K562 (cell line): ENCODE data around the gene CCDC93. TPM values are rescaled to one million over a fixed set of nuclear protein-coding genes. Genes with fewer than 3 reads are reported as not detected.

Experiments used
- ATAC-seq: fragments of 200-7000 bp; cut with Tn5 transposase; 3 replicates; pipeline ENCODE4 v1.9.1; 2020; ENCODE audit warnings: moderate library complexity
- BruUV-seq: library from RNA; stranded (reverse); fragments of 400-500 nt; replicated peaks from 2 replicates; lab custom pipeline; 2021; lab: Mats Ljungman, UMichigan
- CTCF ChIA-PET: fragments of 300-600 bp; formaldehyde crosslinking; extraction: SDS; loops from one replicate; lab custom pipeline; 2021; ENCODE audit warnings: low intra/inter-chr PET ratio; lab: Yijun Ruan, JAX
- POLR2A ChIA-PET: fragments of 300-600, 350-650 bp; sonication (Branson Sonifier 250); formaldehyde crosslinking; extraction: SDS; loops from one replicate; lab custom pipeline; 2021; ENCODE audit warnings: antibody characterized with exemption, inconsistent platforms; lab: Yijun Ruan, JAX
- DNase-seq, 4 experiments: peaks; one replicate each; pipeline versions ENCODE4 v3.0.0 to v3.0.0-alpha.2; 2011 to 2018; ENCODE audit warnings: low spot score in 3 of 4, mixed read lengths in 3 of 4; ENCODE audit errors: extremely low read depth in 1 of 4
- FAIRE-seq: peaks from 2 replicates; lab custom pipeline; 2011; peaks lifted over from hg19 to GRCh38; lab: Jason Lieb, UNC
- H2AFZ ChIP-seq: 2 replicates; pipeline ENCODE4 v1.6.0; 2011; ENCODE audit warnings: low read depth, low read length, control low read depth, inconsistent platforms
- H3K27ac ChIP-seq: fragments of 200-600 bp; 3 replicates; pipeline ENCODE4 v1.8.0; 2011; ENCODE audit warnings: low read depth, mild to moderate bottlenecking, control low read depth, inconsistent platforms, low read length, moderate library complexity, mixed read lengths; ENCODE audit errors: extremely low read depth
- H3K27me3 ChIP-seq, 2 experiments: fragments of 300-600 bp in 1 of 2; 2 replicates in 1 of 2; 3 replicates in 1 of 2; pipeline versions ENCODE4 v1.6.0 to v1.8.0; 2011; ENCODE audit warnings: inconsistent platforms in 2 of 2, low read length in 2 of 2, mild to moderate bottlenecking in 1 of 2, mixed read lengths in 1 of 2, moderate library complexity in 1 of 2; ENCODE audit not compliant: control insufficient read depth in 2 of 2, insufficient read depth in 2 of 2
- H3K36me3 ChIP-seq: fragments of 300-600 bp; 3 replicates; pipeline ENCODE4 v1.8.0; 2011; ENCODE audit warnings: mild to moderate bottlenecking, low read length, inconsistent platforms; ENCODE audit not compliant: control insufficient read depth, insufficient read depth
- H3K4me1 ChIP-seq, 2 experiments: fragments of 200-600 bp in 1 of 2; replicated peaks in 1 of 2; 2 replicates in 1 of 2; 3 replicates in 1 of 2; pipeline versions ENCODE4 v1.5.1 to v1.8.0; 2011; ENCODE audit warnings: inconsistent platforms in 2 of 2, low read length in 2 of 2, mild to moderate bottlenecking in 1 of 2, mixed read lengths in 1 of 2, moderate library complexity in 1 of 2; ENCODE audit not compliant: control insufficient read depth in 2 of 2, insufficient read depth in 2 of 2
- H3K4me2 ChIP-seq: 2 replicates; pipeline ENCODE4 v1.6.1; 2011; ENCODE audit warnings: low read length, control low read depth, inconsistent platforms, mixed read lengths; ENCODE audit not compliant: insufficient read depth
- H3K4me3 ChIP-seq: fragments of 200-600 bp; sonication (generic), shearing (Covaris generic); 2 replicates; pipeline ENCODE4 v1.5.1; 2016; ENCODE audit warnings: control low read depth, inconsistent platforms
- H3K79me2 ChIP-seq: fragments of 200-600 bp; 3 replicates; pipeline ENCODE4 v1.8.0; 2011; ENCODE audit warnings: low read length, inconsistent platforms; ENCODE audit not compliant: control insufficient read depth, insufficient read depth
- H3K9ac ChIP-seq, 2 experiments: 2 replicates each; pipeline versions ENCODE4 v1.6.0 to v1.6.1; 2011; ENCODE audit warnings: low read depth in 2 of 2, low read length in 2 of 2, control low read depth in 1 of 2, inconsistent platforms in 1 of 2, mild to moderate bottlenecking in 1 of 2, mixed read lengths in 1 of 2; ENCODE audit not compliant: insufficient read depth in 1 of 2
- H3K9me1 ChIP-seq: one replicate; pipeline ENCODE4 v1.6.0; 2011; ENCODE audit warnings: inconsistent platforms, mild to moderate bottlenecking, low read length, moderate library complexity; ENCODE audit not compliant: control insufficient read depth, insufficient read depth
- H3K9me3 ChIP-seq: replicated peaks from 2 replicates; pipeline ENCODE4 v1.5.1; 2011; ENCODE audit warnings: low read depth, low read length, inconsistent platforms; ENCODE audit not compliant: control insufficient read depth, insufficient read depth
- H4K20me1 ChIP-seq: replicated peaks from 2 replicates; pipeline ENCODE4 v1.6.1; 2011; ENCODE audit warnings: low read length, inconsistent platforms, mixed read lengths; ENCODE audit not compliant: control insufficient read depth, insufficient read depth
- C11orf30 ChIP-seq: fragments of 450-650 bp; IDR thresholded peaks from 2 replicates; pipeline ENCODE4 v1.6.1; 2016; ENCODE audit warnings: low read depth, mild to moderate bottlenecking
- FOXP1 ChIP-seq: sonication (generic); formaldehyde crosslinking; IDR thresholded peaks from 2 replicates; pipeline ENCODE4 v1.8.0; 2022; ENCODE audit warnings: mild to moderate bottlenecking, missing genetic modification reagents
- MEF2D ChIP-seq: conservative IDR thresholded peaks from 2 replicates; pipeline ENCODE4 v1.6.1; 2016; ENCODE audit warnings: low read depth, missing genetic modification characterization, missing compliant biosample characterization
- WGBS: fragments of 100-300 bp; shearing (Covaris generic); methylation state at CpG from one replicate; pipeline ENCODE4 v1.1.6; 2016; ENCODE audit warnings: low coverage, mixed read lengths; ENCODE audit not compliant: insufficient coverage; ENCODE audit errors: missing lambda C conversion rate; 5-methylcytosine and 5-hydroxymethylcytosine counted together
- in situ Hi-C: fragments of 300-500 bp; cut with MboI; formaldehyde crosslinking; loops from 4 replicates; pipeline ENCODE4 v1.15.0; 2018; ENCODE audit warnings: inconsistent platforms, mixed read lengths
- intact Hi-C: fragments of 100-400 bp; cut with micrococcal nuclease; formaldehyde crosslinking; loops from 2 replicates; pipeline ENCODE4 v1.14.2; 2022
- polyA plus RNA-seq, 8 experiments: library from polyadenylated mRNA; depleted of rRNA in 4 of 8; stranded (reverse) in 5 of 8; unstranded in 3 of 8; fragments of >200 nt; fragmentation: Nextera tagmentation in 2 of 8; fragmentation: Illumina TruSeq in 1 of 8; extraction: Ambion mirVana in 2 of 8; extraction: Trizol in 1 of 8; gene quantifications; 2 replicates each; pipeline versions ENCODE4 v1.2.1 to v1.2.3, GENCODE V29; 2011 to 2014; ENCODE audit warnings: inconsistent platforms in 1 of 8, missing spikeins in 1 of 8
- total RNA-seq, 7 experiments: library from RNA; depleted of rRNA in 6 of 7; stranded (reverse); fragments of >200 nt in 6 of 7; fragmentation: Illumina TruSeq in 2 of 7; extraction: Trizol in 2 of 7; gene quantifications; 2 replicates each; pipeline versions ENCODE4 v1.2.1 to v1.2.3, GENCODE V29; 2011 to 2021; ENCODE audit warnings: low replicate concordance in 1 of 7
- TF ChIP-seq, protein P1 (sequence below): sonication (generic); formaldehyde crosslinking; IDR thresholded peaks from 2 replicates; pipeline ENCODE4 v1.8.1; 2023; ENCODE audit warnings: missing genetic modification reagents, mild to moderate bottlenecking, borderline replicate concordance
- TF ChIP-seq, protein P2 (sequence below): sonication (generic); formaldehyde crosslinking; IDR thresholded peaks from 2 replicates; pipeline ENCODE4 v1.8.0; 2022; ENCODE audit warnings: mild to moderate bottlenecking, missing genetic modification reagents
- TF ChIP-seq, protein P3 (sequence below): fragments of 250-450 bp; sonication (Bioruptor Pico); IDR thresholded peaks from 2 replicates; pipeline ENCODE4 v1.5.0; 2021
- TF ChIP-seq, protein P4 (sequence below), 2 experiments: fragments of 450-650 bp; conservative IDR thresholded peaks; 2 replicates each; pipeline ENCODE4 v1.6.1; 2017; ENCODE audit warnings: mild to moderate bottlenecking in 2 of 2, moderate library complexity in 2 of 2
- TF ChIP-seq, protein P5 (sequence below): sonication (generic); formaldehyde crosslinking; IDR thresholded peaks from 2 replicates; pipeline ENCODE4 v1.9.0; 2022; ENCODE audit warnings: mild to moderate bottlenecking, missing genetic modification reagents

The CCDC93 gene
- total and polyA plus RNA-seq, 9 of the 15 experiments (the other 6 are each of a cell fraction or from before 2014, with no cell fraction given) = 3.3 to 19.3 (median 12.4) TPM

DNA sequence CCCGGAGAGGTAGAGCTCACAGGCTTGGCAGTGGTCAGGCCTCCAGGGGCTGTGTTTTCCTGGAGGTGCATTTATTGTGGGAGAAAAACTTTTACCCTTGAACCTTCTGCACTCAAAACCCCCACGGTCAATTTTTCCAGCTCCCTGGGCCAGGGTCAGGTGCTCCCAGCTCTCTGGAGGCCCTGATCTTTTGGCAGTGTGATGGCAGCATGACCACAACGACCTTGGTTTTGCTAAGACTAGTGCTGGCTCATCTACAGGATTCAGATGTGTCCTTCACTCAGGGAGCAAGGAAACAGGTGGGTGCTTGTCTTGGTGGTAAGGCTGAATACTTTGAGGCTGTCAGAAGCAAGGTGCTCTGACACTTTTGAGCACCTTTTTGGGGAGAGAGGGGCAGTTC, 92.3 kb downstream of the CCDC93 start:
- WGBS = 66% methylated on average over 3 of the region's 3 CpGs
- no peak overlapping the region for H3K4me3 ChIP-seq
- no peak overlapping the region for H3K4me2 ChIP-seq
- in situ Hi-C loops = no loop called here
- no peaks in the 10 kb centered on the region for H3K9me1 ChIP-seq
- POLR2A ChIA-PET = no interaction called here
- intact Hi-C loops = no loop called here
- H2AFZ ChIP-seq = no peak overlapping the region
- BruUV-seq = no TSS peak
- FAIRE-seq (no peak), ATAC-seq (no peak), DNase-seq (no peak)
- H3K79me2 ChIP-seq = no peaks in the 10 kb centered on the region
- H3K27ac ChIP-seq = no peak overlapping the region
- H3K27me3 ChIP-seq = no peaks in the 10 kb centered on the region
- no peaks in the 10 kb centered on the region for H4K20me1 ChIP-seq
- no peaks in the 10 kb centered on the region for H3K9me3 ChIP-seq
- H3K4me1 ChIP-seq = no peaks in the 10 kb centered on the region; a peak in 1 of 5 replicates
- CTCF ChIA-PET = no interaction called here
- H3K9ac ChIP-seq = no peak overlapping the region
- peaks cover 37% of the 10 kb centered on the region for H3K36me3 ChIP-seq
- TF ChIP-seq, protein P1, sequence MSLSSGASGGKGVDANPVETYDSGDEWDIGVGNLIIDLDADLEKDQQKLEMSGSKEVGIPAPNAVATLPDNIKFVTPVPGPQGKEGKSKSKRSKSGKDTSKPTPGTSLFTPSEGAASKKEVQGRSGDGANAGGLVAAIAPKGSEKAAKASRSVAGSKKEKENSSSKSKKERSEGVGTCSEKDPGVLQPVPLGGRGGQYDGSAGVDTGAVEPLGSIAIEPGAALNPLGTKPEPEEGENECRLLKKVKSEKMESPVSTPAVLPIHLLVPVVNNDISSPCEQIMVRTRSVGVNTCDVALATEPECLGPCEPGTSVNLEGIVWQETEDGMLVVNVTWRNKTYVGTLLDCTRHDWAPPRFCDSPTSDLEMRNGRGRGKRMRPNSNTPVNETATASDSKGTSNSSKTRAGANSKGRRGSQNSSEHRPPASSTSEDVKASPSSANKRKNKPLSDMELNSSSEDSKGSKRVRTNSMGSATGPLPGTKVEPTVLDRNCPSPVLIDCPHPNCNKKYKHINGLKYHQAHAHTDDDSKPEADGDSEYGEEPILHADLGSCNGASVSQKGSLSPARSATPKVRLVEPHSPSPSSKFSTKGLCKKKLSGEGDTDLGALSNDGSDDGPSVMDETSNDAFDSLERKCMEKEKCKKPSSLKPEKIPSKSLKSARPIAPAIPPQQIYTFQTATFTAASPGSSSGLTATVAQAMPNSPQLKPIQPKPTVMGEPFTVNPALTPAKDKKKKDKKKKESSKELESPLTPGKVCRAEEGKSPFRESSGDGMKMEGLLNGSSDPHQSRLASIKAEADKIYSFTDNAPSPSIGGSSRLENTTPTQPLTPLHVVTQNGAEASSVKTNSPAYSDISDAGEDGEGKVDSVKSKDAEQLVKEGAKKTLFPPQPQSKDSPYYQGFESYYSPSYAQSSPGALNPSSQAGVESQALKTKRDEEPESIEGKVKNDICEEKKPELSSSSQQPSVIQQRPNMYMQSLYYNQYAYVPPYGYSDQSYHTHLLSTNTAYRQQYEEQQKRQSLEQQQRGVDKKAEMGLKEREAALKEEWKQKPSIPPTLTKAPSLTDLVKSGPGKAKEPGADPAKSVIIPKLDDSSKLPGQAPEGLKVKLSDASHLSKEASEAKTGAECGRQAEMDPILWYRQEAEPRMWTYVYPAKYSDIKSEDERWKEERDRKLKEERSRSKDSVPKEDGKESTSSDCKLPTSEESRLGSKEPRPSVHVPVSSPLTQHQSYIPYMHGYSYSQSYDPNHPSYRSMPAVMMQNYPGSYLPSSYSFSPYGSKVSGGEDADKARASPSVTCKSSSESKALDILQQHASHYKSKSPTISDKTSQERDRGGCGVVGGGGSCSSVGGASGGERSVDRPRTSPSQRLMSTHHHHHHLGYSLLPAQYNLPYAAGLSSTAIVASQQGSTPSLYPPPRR (CRISPR knock-in tag) = no peak
- TF ChIP-seq MEF2D (no peak), C11orf30 (no peak), FOXP1 (CRISPR knock-in tag) (no peak)
- TF ChIP-seq, protein P2, sequence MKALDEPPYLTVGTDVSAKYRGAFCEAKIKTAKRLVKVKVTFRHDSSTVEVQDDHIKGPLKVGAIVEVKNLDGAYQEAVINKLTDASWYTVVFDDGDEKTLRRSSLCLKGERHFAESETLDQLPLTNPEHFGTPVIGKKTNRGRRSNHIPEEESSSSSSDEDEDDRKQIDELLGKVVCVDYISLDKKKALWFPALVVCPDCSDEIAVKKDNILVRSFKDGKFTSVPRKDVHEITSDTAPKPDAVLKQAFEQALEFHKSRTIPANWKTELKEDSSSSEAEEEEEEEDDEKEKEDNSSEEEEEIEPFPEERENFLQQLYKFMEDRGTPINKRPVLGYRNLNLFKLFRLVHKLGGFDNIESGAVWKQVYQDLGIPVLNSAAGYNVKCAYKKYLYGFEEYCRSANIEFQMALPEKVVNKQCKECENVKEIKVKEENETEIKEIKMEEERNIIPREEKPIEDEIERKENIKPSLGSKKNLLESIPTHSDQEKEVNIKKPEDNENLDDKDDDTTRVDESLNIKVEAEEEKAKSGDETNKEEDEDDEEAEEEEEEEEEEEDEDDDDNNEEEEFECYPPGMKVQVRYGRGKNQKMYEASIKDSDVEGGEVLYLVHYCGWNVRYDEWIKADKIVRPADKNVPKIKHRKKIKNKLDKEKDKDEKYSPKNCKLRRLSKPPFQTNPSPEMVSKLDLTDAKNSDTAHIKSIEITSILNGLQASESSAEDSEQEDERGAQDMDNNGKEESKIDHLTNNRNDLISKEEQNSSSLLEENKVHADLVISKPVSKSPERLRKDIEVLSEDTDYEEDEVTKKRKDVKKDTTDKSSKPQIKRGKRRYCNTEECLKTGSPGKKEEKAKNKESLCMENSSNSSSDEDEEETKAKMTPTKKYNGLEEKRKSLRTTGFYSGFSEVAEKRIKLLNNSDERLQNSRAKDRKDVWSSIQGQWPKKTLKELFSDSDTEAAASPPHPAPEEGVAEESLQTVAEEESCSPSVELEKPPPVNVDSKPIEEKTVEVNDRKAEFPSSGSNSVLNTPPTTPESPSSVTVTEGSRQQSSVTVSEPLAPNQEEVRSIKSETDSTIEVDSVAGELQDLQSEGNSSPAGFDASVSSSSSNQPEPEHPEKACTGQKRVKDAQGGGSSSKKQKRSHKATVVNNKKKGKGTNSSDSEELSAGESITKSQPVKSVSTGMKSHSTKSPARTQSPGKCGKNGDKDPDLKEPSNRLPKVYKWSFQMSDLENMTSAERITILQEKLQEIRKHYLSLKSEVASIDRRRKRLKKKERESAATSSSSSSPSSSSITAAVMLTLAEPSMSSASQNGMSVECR (CRISPR knock-in tag) = no peak
- TF ChIP-seq, protein P3, sequence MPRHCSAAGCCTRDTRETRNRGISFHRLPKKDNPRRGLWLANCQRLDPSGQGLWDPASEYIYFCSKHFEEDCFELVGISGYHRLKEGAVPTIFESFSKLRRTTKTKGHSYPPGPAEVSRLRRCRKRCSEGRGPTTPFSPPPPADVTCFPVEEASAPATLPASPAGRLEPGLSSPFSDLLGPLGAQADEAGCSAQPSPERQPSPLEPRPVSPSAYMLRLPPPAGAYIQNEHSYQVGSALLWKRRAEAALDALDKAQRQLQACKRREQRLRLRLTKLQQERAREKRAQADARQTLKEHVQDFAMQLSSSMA (CRISPR knock-in tag) = no peak
- TF ChIP-seq, protein P4, sequence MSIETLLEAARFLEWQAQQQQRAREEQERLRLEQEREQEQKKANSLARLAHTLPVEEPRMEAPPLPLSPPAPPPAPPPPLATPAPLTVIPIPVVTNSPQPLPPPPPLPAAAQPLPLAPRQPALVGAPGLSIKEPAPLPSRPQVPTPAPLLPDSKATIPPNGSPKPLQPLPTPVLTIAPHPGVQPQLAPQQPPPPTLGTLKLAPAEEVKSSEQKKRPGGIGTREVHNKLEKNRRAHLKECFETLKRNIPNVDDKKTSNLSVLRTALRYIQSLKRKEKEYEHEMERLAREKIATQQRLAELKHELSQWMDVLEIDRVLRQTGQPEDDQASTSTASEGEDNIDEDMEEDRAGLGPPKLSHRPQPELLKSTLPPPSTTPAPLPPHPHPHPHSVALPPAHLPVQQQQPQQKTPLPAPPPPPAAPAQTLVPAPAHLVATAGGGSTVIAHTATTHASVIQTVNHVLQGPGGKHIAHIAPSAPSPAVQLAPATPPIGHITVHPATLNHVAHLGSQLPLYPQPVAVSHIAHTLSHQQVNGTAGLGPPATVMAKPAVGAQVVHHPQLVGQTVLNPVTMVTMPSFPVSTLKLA (conservative IDR thresholded peaks at IDR 0.05) = no peak
- TF ChIP-seq, protein P5, sequence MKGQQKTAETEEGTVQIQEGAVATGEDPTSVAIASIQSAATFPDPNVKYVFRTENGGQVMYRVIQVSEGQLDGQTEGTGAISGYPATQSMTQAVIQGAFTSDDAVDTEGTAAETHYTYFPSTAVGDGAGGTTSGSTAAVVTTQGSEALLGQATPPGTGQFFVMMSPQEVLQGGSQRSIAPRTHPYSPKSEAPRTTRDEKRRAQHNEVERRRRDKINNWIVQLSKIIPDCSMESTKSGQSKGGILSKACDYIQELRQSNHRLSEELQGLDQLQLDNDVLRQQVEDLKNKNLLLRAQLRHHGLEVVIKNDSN (CRISPR knock-in tag) = no peak
